HG03342 (cell line): Measurements from ENCODE around the gene GPSM1.
"Not testable (repeated sequence)": the region's sequence is repeated elsewhere in the genome, so short reads cannot be mapped to it uniquely, and the experiment has no call there.

Source experiments
- ATAC-seq: cut with Tn5 transposase; IDR thresholded peaks from one replicate; pipeline ENCODE4 v1.9.1; 2021; ENCODE audit warnings: mild to moderate bottlenecking, moderate library complexity; ENCODE audit not compliant: unreplicated experiment

GPSM1 gene

GRCh38 chr9:136317695-136318094, 9.6 kb upstream of the GPSM1 start:
- ATAC-seq: no peak

GRCh38 chr9:136318111-136318775, 9.1 kb upstream of the GPSM1 start:
- no peak for ATAC-seq

GRCh38 chr9:136318776-136319241, 8.5 kb upstream of the GPSM1 start:
- no peak for ATAC-seq

- not testable (repeated sequence) for ATAC-seq
Measured at GRCh38 chr9:136319244-136319643, 8.1 kb upstream of the GPSM1 start.

GRCh38 chr9:136319955-136320354, 7.4 kb upstream of the GPSM1 start:
- ATAC-seq: not testable (repeated sequence)

GRCh38 chr9:136320972-136321371, 6.4 kb upstream of the GPSM1 start:
- not testable (repeated sequence) for ATAC-seq

GRCh38 chr9:136321561-136321960, 5.8 kb upstream of the GPSM1 start:
- ATAC-seq: no peak

- no peak for ATAC-seq
Measured at GRCh38 chr9:136322756-136323330, 4.5 kb upstream of the GPSM1 start.

- ATAC-seq: no peak
Measured at GRCh38 chr9:136323371-136323789, 4.0 kb upstream of the GPSM1 start.

- ATAC-seq: no peak
Measured at GRCh38 chr9:136324501-136325300, 2.6 kb upstream of the GPSM1 start.

GRCh38 chr9:136325358-136325757, 2.0 kb upstream of the GPSM1 start:
- ATAC-seq: no peak

- ATAC-seq: no peak
Measured at GRCh38 chr9:136326061-136326760, 1.1 kb upstream of the GPSM1 start.

GRCh38 chr9:136326761-136327303, 507 bp upstream of the GPSM1 start:
- no peak for ATAC-seq

GRCh38 chr9:136328011-136328621, 777 bp downstream of the GPSM1 start:
- ATAC-seq: no peak

- no peak for ATAC-seq
Measured at GRCh38 chr9:136328622-136329041, 1.3 kb downstream of the GPSM1 start.

- ATAC-seq: no peak
Measured at GRCh38 chr9:136329211-136329627, 1.9 kb downstream of the GPSM1 start.

- ATAC-seq: no peak
Measured at GRCh38 chr9:136329636-136330405, 2.5 kb downstream of the GPSM1 start.

- no peak for ATAC-seq
Measured at GRCh38 chr9:136330406-136330990, 3.2 kb downstream of the GPSM1 start.

GRCh38 chr9:136331030-136331429, 3.7 kb downstream of the GPSM1 start:
- no peak for ATAC-seq
